ENCODE measurements around the gene ATE1. TPM values are rescaled to one million over a fixed set of nuclear protein-coding genes. Genes with fewer than 3 reads are reported as not detected.

The ATE1 gene
- total RNA-seq, 1 experiment from 2014 or later, result 39.2 TPM

GRCh38 chr10:121694327-121694965 is 233.4 kb downstream of the ATE1 start:
- RAD21 ChIA-PET (ENCODE audit: low non-redundant PET in 1 of 2, low total read pairs in 2 of 2, uncharacterized antibody in 2 of 2, unreplicated experiment in 2 of 2), result no interaction called here
- intact Hi-C loops (cut with micrococcal nuclease), result no loop called here
- H3K4me2 ChIP-seq (ENCODE audit: low read length), result no peak overlapping the region

GRCh38 chr10:121692626-121693025 is 235.2 kb downstream of the ATE1 start:
- DNase-seq (ENCODE audit: low read depth, low spot score), result no peak
- Histone ChIP-seq H3K9me2 (ENCODE audit: insufficient read depth) (no peaks in the 10 kb centered on the region), H3K36me3 (ENCODE audit: control insufficient read depth in 1 of 2, insufficient read depth in 2 of 2, low read length in 2 of 2) (no peaks in the 10 kb centered on the region), H3K4me1 (ENCODE audit: control insufficient read depth in 1 of 2, insufficient read depth in 2 of 2, low read length in 2 of 2) (no peaks in the 10 kb centered on the region), H3K27ac (ENCODE audit: low read depth, low read length) (no peak overlapping the region), H2AFZ (ENCODE audit: low read depth, low read length, poor library complexity, severe bottlenecking) (no peak overlapping the region), H3K4me3 (replicated peaks in 1 of 2; ENCODE audit: low read depth in 1 of 2, low read length in 2 of 2) (no peak overlapping the region), H3K9ac (ENCODE audit: low read length) (no peak overlapping the region), H3K27me3 (ENCODE audit: insufficient read depth, low read length) (peaks cover 51% of the 10 kb centered on the region), H4K20me1 (ENCODE audit: insufficient read depth) (no peaks in the 10 kb centered on the region), H3K9me3 (ENCODE audit: control insufficient read depth in 1 of 2, insufficient read depth in 1 of 2, low read depth in 1 of 2, low read length in 2 of 2) (no peaks in the 10 kb centered on the region), H3K4me2 (ENCODE audit: low read length) (no peak overlapping the region), H3K79me2 (ENCODE audit: insufficient read depth, low read length) (no peaks in the 10 kb centered on the region)
- ChIA-PET CTCF (no interaction called here), RAD21 (ENCODE audit: low non-redundant PET in 1 of 2, low total read pairs in 2 of 2, uncharacterized antibody in 2 of 2, unreplicated experiment in 2 of 2) (no interaction called here), POLR2A (no interaction called here)
- TF ChIP-seq EZH2 (IDR thresholded peaks at IDR 0.05), result no peak
- no peak for TF ChIP-seq ZFX (IDR thresholded peaks at IDR 0.05)
- TF ChIP-seq YY1 (IDR thresholded peaks at IDR 0.05; ENCODE audit: extremely low read depth, insufficient replicate concordance, low read depth, low read length), result no peak
- no peak for TF ChIP-seq JUND (IDR thresholded peaks at IDR 0.05)
- no peak for TF ChIP-seq EZH2phosphoT487 (IDR thresholded peaks at IDR 0.05; ENCODE audit: borderline replicate concordance)
- TF ChIP-seq, protein P1, sequence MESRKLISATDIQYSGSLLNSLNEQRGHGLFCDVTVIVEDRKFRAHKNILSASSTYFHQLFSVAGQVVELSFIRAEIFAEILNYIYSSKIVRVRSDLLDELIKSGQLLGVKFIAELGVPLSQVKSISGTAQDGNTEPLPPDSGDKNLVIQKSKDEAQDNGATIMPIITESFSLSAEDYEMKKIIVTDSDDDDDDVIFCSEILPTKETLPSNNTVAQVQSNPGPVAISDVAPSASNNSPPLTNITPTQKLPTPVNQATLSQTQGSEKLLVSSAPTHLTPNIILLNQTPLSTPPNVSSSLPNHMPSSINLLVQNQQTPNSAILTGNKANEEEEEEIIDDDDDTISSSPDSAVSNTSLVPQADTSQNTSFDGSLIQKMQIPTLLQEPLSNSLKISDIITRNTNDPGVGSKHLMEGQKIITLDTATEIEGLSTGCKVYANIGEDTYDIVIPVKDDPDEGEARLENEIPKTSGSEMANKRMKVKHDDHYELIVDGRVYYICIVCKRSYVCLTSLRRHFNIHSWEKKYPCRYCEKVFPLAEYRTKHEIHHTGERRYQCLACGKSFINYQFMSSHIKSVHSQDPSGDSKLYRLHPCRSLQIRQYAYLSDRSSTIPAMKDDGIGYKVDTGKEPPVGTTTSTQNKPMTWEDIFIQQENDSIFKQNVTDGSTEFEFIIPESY (IDR thresholded peaks at IDR 0.05; ENCODE audit: extremely low read depth, insufficient replicate concordance, low read length), result no peak
- BruUV-seq (replicated peaks), result no TSS peak
- intact Hi-C loops (cut with micrococcal nuclease), result no loop called here
- no peak for ATAC-seq

More at GRCh38 chr10:121694327-121694965, 233.4 kb downstream of the ATE1 start:
- H3K9me3 ChIP-seq (ENCODE audit: control insufficient read depth in 1 of 2, insufficient read depth in 1 of 2, low read depth in 1 of 2, low read length in 2 of 2), result no peaks in the 10 kb centered on the region
- no peaks in the 10 kb centered on the region for H3K9me2 ChIP-seq (ENCODE audit: insufficient read depth)
- no TSS peak for BruUV-seq (replicated peaks)
- H3K4me1 ChIP-seq (ENCODE audit: control insufficient read depth in 1 of 2, insufficient read depth in 2 of 2, low read length in 2 of 2), result no peaks in the 10 kb centered on the region
- ChIA-PET CTCF (interaction anchor here (1.3 kb wide), 1 partner anchor 746 kb away, joined by 4 read pairs; no protein-coding TSS in a partner anchor), POLR2A (no interaction called here)
- DNase-seq (ENCODE audit: low read depth, low spot score), result no peak
- no peaks in the 10 kb centered on the region for H3K36me3 ChIP-seq (ENCODE audit: control insufficient read depth in 1 of 2, insufficient read depth in 2 of 2, low read length in 2 of 2)
- no peaks in the 10 kb centered on the region for H4K20me1 ChIP-seq (ENCODE audit: insufficient read depth)
- no peak overlapping the region for H3K4me3 ChIP-seq (replicated peaks in 1 of 2; ENCODE audit: low read depth in 1 of 2, low read length in 2 of 2)
- no peak overlapping the region for H3K9ac ChIP-seq (ENCODE audit: low read length)
- no peak for ATAC-seq
- H3K27ac ChIP-seq (ENCODE audit: low read depth, low read length), result no peak overlapping the region
- no peaks in the 10 kb centered on the region for H3K79me2 ChIP-seq (ENCODE audit: insufficient read depth, low read length)
- H3K27me3 ChIP-seq (ENCODE audit: insufficient read depth, low read length), result peaks cover 33% of the 10 kb centered on the region
- TF ChIP-seq, protein P1 (IDR thresholded peaks at IDR 0.05; ENCODE audit: extremely low read depth, insufficient replicate concordance, low read length), result no peak
- no peak for TF ChIP-seq SRF (IDR thresholded peaks at IDR 0.05; ENCODE audit: low read depth)
- no peak for TF ChIP-seq JUND (IDR thresholded peaks at IDR 0.05)
- TF ChIP-seq ELF1 (IDR thresholded peaks at IDR 0.05; ENCODE audit: borderline replicate concordance, low read depth), result no peak
- no peak overlapping the region for H2AFZ ChIP-seq (ENCODE audit: low read depth, low read length, poor library complexity, severe bottlenecking)

All from HCT116 (cell line).